WTC11 (cell line): ENCODE results near the gene RGP1. TPM values are rescaled to one million over a fixed set of nuclear protein-coding genes. Genes with fewer than 3 reads are reported as not detected.

Source experiments
- ATAC-seq: fragments of 200-7000 bp; cut with Tn5 transposase; 2 replicates; pipeline ENCODE4 v1.10.0; 2021; ENCODE audit warnings: mild to moderate bottlenecking, moderate library complexity
- CTCF ChIA-PET: fragments of 300-600 bp; sonication (Branson Sonifier 250); formaldehyde crosslinking; loops from one replicate; lab custom pipeline; 2021; ENCODE audit warnings: antibody characterized with exemption; lab: Charles Lee
- POLR2A ChIA-PET: fragments of 350-600 bp; sonication (Branson Sonifier 250); formaldehyde crosslinking; loops from one replicate; lab custom pipeline; 2021; ENCODE audit warnings: antibody characterized with exemption; lab: Charles Lee
- DNase-seq: peaks from one replicate; pipeline ENCODE4 v3.0.0; 2021; ENCODE audit warnings: low spot score
- H3K27ac Mint-ChIP-seq: 2 replicates; pipeline ENCODE4 v1.8.0; 2021; ENCODE audit warnings: mixed read lengths
- H3K27me3 Mint-ChIP-seq: 2 replicates; pipeline ENCODE4 v1.8.0; 2021; ENCODE audit warnings: low read depth, mild to moderate bottlenecking, moderate library complexity, mixed read lengths
- H3K36me3 Mint-ChIP-seq: 2 replicates; pipeline ENCODE4 v1.8.0; 2021; ENCODE audit warnings: mixed read lengths
- H3K4me1 Mint-ChIP-seq: 2 replicates; pipeline ENCODE4 v1.8.0; 2022; ENCODE audit warnings: mixed read lengths
- H3K4me3 Mint-ChIP-seq: 2 replicates; pipeline ENCODE4 v1.8.0; 2021; ENCODE audit warnings: mild to moderate bottlenecking, moderate library complexity, mixed read lengths
- H3K9me3 Mint-ChIP-seq: 2 replicates; pipeline ENCODE4 v1.8.0; 2021; ENCODE audit warnings: mixed read lengths
- AFF4 ChIP-seq: sonication (generic); formaldehyde crosslinking; IDR thresholded peaks from 2 replicates; pipeline ENCODE4 v1.8.1; 2023; ENCODE audit warnings: mild to moderate bottlenecking, missing genetic modification reagents, borderline replicate concordance
- ATF3 ChIP-seq: sonication (generic); formaldehyde crosslinking; conservative IDR thresholded peaks from 2 replicates; pipeline ENCODE4 v1.8.1; 2022; ENCODE audit warnings: mild to moderate bottlenecking, missing genetic modification reagents
- ESRRA ChIP-seq: sonication (generic); formaldehyde crosslinking; IDR thresholded peaks from 2 replicates; pipeline ENCODE4 v1.8.1; 2022; ENCODE audit warnings: mild to moderate bottlenecking, missing genetic modification reagents, borderline replicate concordance
- GRHL2 ChIP-seq: fragments of 250-450 bp; sonication (Bioruptor Pico); IDR thresholded peaks from 2 replicates; pipeline ENCODE4 v1.8.0; 2022; ENCODE audit warnings: mild to moderate bottlenecking, moderate library complexity; ENCODE audit not compliant: insufficient replicate concordance, severe bottlenecking
- GTF2I ChIP-seq: fragments of 250-450 bp; sonication (Bioruptor Pico); conservative IDR thresholded peaks from 2 replicates; pipeline ENCODE4 v1.4.0; 2021; ENCODE audit warnings: mild to moderate bottlenecking
- HMGXB4 ChIP-seq: sonication (generic); formaldehyde crosslinking; IDR thresholded peaks from 2 replicates; pipeline ENCODE4 v1.8.1; 2023; ENCODE audit warnings: mild to moderate bottlenecking, moderate library complexity, missing genetic modification reagents
- IRF1 ChIP-seq: sonication (generic); formaldehyde crosslinking; IDR thresholded peaks from 2 replicates; pipeline ENCODE4 v1.8.0; 2023; ENCODE audit warnings: missing genetic modification reagents
- JAZF1 ChIP-seq: fragments of 250-450 bp; sonication (Bioruptor Pico); IDR thresholded peaks from 2 replicates; pipeline ENCODE4 v1.9.0; 2021; ENCODE audit warnings: moderate library complexity, mild to moderate bottlenecking, inconsistent platforms
- KAT7 ChIP-seq: sonication (generic); formaldehyde crosslinking; IDR thresholded peaks from 2 replicates; pipeline ENCODE4 v1.8.1; 2023; ENCODE audit warnings: missing genetic modification reagents, mild to moderate bottlenecking, borderline replicate concordance
- MYBL2 ChIP-seq: sonication (generic); formaldehyde crosslinking; IDR thresholded peaks from 2 replicates; pipeline ENCODE4 v1.8.1; 2023; ENCODE audit warnings: mild to moderate bottlenecking, moderate library complexity, missing genetic modification reagents
- SOX15 ChIP-seq: fragments of 250-450 bp; sonication (Bioruptor Pico); IDR thresholded peaks from 2 replicates; pipeline ENCODE4 v1.9.0; 2021; ENCODE audit warnings: mild to moderate bottlenecking
- TP53 ChIP-seq: sonication (generic); formaldehyde crosslinking; IDR thresholded peaks from 2 replicates; pipeline ENCODE4 v1.8.1; 2023; ENCODE audit warnings: mild to moderate bottlenecking, missing genetic modification reagents
- ZNF317 ChIP-seq: sonication (generic); formaldehyde crosslinking; IDR thresholded peaks from 2 replicates; pipeline ENCODE4 v1.8.1; 2023; ENCODE audit warnings: low read depth, mild to moderate bottlenecking, moderate library complexity, missing genetic modification reagents, borderline replicate concordance
- total RNA-seq: library from RNA; stranded (reverse); gene quantifications from 3 replicates; pipeline ENCODE4 v1.2.3, GENCODE V29; 2021
- TF ChIP-seq, protein P1 (sequence below): sonication (generic); formaldehyde crosslinking; IDR thresholded peaks from 2 replicates; pipeline ENCODE4 v1.8.0; 2022; ENCODE audit warnings: mild to moderate bottlenecking, missing genetic modification reagents
- TF ChIP-seq, protein P2 (sequence below): sonication (generic); formaldehyde crosslinking; IDR thresholded peaks from 2 replicates; pipeline ENCODE4 v1.8.1; 2023; ENCODE audit warnings: mild to moderate bottlenecking, missing genetic modification reagents, moderate library complexity
- TF ChIP-seq, protein P3 (sequence below): sonication (generic); formaldehyde crosslinking; IDR thresholded peaks from 2 replicates; pipeline ENCODE4 v1.8.1; 2023; ENCODE audit warnings: mild to moderate bottlenecking, missing genetic modification reagents, moderate library complexity
- TF ChIP-seq, protein P4 (sequence below): fragments of 250-450 bp; sonication (Bioruptor Pico); IDR thresholded peaks from 2 replicates; pipeline ENCODE4 v2.1.2; 2022; ENCODE audit warnings: mild to moderate bottlenecking, moderate library complexity

Gene RGP1
- total RNA-seq, 1 experiment from 2014 or later: 30.0 TPM

DNA sequence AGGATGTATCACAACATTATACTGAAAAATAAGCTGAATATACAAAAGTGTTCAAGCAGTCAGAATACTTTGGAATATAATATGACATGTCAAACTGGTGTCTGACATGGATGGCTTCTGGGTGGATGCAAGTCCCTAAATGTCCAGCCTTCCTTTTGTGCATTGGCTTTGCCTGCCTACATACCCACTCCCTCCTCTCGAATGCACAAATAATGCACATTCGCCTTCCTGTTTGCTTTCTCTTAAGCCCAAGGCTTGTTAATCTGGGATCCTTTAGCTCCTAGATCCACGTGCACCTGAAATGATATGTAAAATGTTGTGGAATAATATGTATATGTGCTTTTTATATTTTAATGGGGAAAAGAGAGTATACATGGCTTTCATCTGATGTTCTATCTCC is 29.4 kb downstream of the RGP1 start:
- Mint-ChIP-seq H3K36me3 (peaks cover 9% of the 10 kb centered on the region), H3K27ac (no peak overlapping the region)
- TF ChIP-seq ATF3: no peak
- TF ChIP-seq, all 79 proteins: peak for 0
- POLR2A ChIA-PET: no interaction called here
- ATAC-seq: no peak
- no peaks in the 10 kb centered on the region for H3K27me3 Mint-ChIP-seq
- no peak for DNase-seq
- CTCF ChIA-PET: interaction anchor here (0.8 to 1.2 kb wide), 5 partner anchors 12 to 176 kb away, joined by 3 to 6 read pairs (median 4); partner anchors contain the start of gene HINT2
- peaks cover 4% of the 10 kb centered on the region for H3K9me3 Mint-ChIP-seq
- H3K4me1 Mint-ChIP-seq: peaks cover 18% of the 10 kb centered on the region
- H3K4me3 Mint-ChIP-seq: no peak overlapping the region

DNA sequence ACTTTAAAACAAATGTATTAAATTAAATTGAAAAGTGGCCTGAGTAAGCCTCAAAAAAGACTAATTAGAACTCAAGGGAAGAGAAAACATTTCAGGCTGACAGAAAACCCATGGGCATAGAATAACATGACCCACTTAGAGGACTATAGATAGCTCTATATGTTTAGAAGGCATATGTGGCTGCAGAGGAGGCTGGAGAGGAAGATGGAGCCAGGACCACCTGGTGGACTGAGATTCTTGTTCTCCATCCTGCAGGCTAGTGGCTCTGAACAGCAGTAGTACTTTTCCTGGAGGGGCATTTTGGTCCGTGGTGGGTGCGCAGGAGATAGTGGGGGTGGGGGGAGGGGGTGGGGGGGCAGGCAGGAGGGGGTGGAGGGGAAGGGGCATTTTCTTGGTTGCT is 32.0 kb downstream of the RGP1 start:
- no peak for ATAC-seq
- Mint-ChIP-seq H3K4me1 (peaks cover 2% of the 10 kb centered on the region), H3K27me3 (no peaks in the 10 kb centered on the region), H3K9me3 (peaks cover 5% of the 10 kb centered on the region), H3K36me3 (peaks cover 15% of the 10 kb centered on the region), H3K4me3 (no peak overlapping the region), H3K27ac (no peak overlapping the region)
- TF ChIP-seq HMGXB4 (CRISPR knock-in tag): no peak
- no peak for TF ChIP-seq ATF3
- TF ChIP-seq, protein P1, sequence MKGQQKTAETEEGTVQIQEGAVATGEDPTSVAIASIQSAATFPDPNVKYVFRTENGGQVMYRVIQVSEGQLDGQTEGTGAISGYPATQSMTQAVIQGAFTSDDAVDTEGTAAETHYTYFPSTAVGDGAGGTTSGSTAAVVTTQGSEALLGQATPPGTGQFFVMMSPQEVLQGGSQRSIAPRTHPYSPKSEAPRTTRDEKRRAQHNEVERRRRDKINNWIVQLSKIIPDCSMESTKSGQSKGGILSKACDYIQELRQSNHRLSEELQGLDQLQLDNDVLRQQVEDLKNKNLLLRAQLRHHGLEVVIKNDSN (CRISPR knock-in tag): no peak
- no peak for TF ChIP-seq JAZF1 (CRISPR knock-in tag)
- TF ChIP-seq GTF2I: no peak
- no peak for TF ChIP-seq IRF1 (CRISPR knock-in tag)
- TF ChIP-seq, protein P2, sequence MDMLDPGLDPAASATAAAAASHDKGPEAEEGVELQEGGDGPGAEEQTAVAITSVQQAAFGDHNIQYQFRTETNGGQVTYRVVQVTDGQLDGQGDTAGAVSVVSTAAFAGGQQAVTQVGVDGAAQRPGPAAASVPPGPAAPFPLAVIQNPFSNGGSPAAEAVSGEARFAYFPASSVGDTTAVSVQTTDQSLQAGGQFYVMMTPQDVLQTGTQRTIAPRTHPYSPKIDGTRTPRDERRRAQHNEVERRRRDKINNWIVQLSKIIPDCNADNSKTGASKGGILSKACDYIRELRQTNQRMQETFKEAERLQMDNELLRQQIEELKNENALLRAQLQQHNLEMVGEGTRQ (CRISPR knock-in tag): no peak
- no peak for TF ChIP-seq KAT7 (CRISPR knock-in tag)
- TF ChIP-seq AFF4 (CRISPR knock-in tag): no peak
- no peak for TF ChIP-seq SOX15 (CRISPR knock-in tag)
- no peak for TF ChIP-seq MYBL2 (CRISPR knock-in tag)
- no peak for TF ChIP-seq TP53
- TF ChIP-seq ZNF317 (CRISPR knock-in tag): no peak
- TF ChIP-seq GRHL2: no peak
- TF ChIP-seq, protein P3, sequence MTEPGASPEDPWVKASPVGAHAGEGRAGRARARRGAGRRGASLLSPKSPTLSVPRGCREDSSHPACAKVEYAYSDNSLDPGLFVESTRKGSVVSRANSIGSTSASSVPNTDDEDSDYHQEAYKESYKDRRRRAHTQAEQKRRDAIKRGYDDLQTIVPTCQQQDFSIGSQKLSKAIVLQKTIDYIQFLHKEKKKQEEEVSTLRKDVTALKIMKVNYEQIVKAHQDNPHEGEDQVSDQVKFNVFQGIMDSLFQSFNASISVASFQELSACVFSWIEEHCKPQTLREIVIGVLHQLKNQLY (CRISPR knock-in tag): no peak
- TF ChIP-seq ESRRA (CRISPR knock-in tag): no peak
- TF ChIP-seq, protein P4, sequence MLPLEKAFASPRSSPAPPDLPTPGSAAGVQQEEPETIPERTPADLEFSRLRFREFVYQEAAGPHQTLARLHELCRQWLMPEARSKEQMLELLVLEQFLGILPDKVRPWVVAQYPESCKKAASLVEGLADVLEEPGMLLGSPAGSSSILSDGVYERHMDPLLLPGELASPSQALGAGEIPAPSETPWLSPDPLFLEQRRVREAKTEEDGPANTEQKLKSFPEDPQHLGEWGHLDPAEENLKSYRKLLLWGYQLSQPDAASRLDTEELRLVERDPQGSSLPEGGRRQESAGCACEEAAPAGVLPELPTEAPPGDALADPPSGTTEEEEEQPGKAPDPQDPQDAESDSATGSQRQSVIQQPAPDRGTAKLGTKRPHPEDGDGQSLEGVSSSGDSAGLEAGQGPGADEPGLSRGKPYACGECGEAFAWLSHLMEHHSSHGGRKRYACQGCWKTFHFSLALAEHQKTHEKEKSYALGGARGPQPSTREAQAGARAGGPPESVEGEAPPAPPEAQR (CRISPR knock-in tag): no peak
- ChIA-PET POLR2A (no interaction called here), CTCF (interaction anchor here (0.7 to 2.8 kb wide), 2 partner anchors 9 to 18 kb away, joined by 3 to 11 read pairs; no protein-coding TSS in a partner anchor)
- DNase-seq: no peak
